ENCODE results near the gene SCRN2. TPM values are rescaled to one million over a fixed set of nuclear protein-coding genes. Genes with fewer than 3 reads are reported as not detected.

Gene SCRN2
- total and polyA plus RNA-seq, 2 of the 8 experiments (the other 6 are each of a cell fraction or from before 2014, with no cell fraction given) = 24.4 to 42.3 TPM

- POLR2A ChIA-PET (ENCODE audit: partially characterized antibody) = interaction anchor here (1.4 kb wide), 1 partner anchor 13 kb away, joined by 4 read pairs; the partner anchor contains the start of gene OSBPL7
These were observed 32.1 kb downstream of the SCRN2 start for GRCh38 chr17:47808830-47809480.

More at GRCh38 chr17:47808830-47809480, 32.1 kb downstream of the SCRN2 start:
- CTCF ChIA-PET (ENCODE audit: partially characterized antibody) = interaction anchor here (1.3 kb wide), 1 partner anchor 32 kb away, joined by 3 read pairs; the partner anchor contains the start of gene SCRN2
- Histone ChIP-seq H4K20me1 (replicated peaks in 1 of 2; ENCODE audit: control insufficient read depth in 1 of 2, insufficient read depth in 2 of 2, low read length in 2 of 2) (peaks cover 2 to 4% of the 10 kb centered on the region in 2 experiments), H2BK120ac (replicated peaks; ENCODE audit: low read depth, low read length) (no peak overlapping the region), H3K23ac (ENCODE audit: insufficient read length) (no peak overlapping the region), H3K56ac (replicated peaks; ENCODE audit: insufficient read length, low read depth, low read length) (no peak overlapping the region), H3K9me3 (ENCODE audit: insufficient read depth in 2 of 2, low read depth in 1 of 2, low read length in 1 of 2) (no peaks in the 10 kb centered on the region), H3K4me2 (ENCODE audit: insufficient read depth in 1 of 2, low read depth in 2 of 2, low read length in 2 of 2) (no peak overlapping the region), H3K9ac (replicated peaks in 1 of 4; ENCODE audit: extremely low read depth in 1 of 4, low read depth in 3 of 4, low read length in 3 of 4) (no peak overlapping the region), H2BK5ac (ENCODE audit: low read depth, low read length) (no peak overlapping the region), H2AFZ (ENCODE audit: low read length) (no peak overlapping the region), H4K5ac (ENCODE audit: insufficient read length, low read depth, low read length) (no peak overlapping the region), H3K23me2 (ENCODE audit: low read depth, low read length) (no peaks in the 10 kb centered on the region), H3K4me1 (replicated peaks in 1 of 4; ENCODE audit: control insufficient read depth in 3 of 4, insufficient read depth in 4 of 4, low read length in 3 of 4) (no peaks in the 10 kb centered on the region; a peak in 1 of 7 replicates), H3K14ac (ENCODE audit: insufficient read length) (no peak overlapping the region), H2BK12ac (ENCODE audit: low read depth, low read length) (no peak overlapping the region), H3K79me1 (ENCODE audit: low read depth, low read length) (no peaks in the 10 kb centered on the region; the same call in 1 of the 2 replicates), H3K4ac (replicated peaks; ENCODE audit: insufficient read length, low read depth, low read length) (no peak overlapping the region), H3K27me3 (replicated peaks in 1 of 4; ENCODE audit: control insufficient read depth in 3 of 4, extremely low read depth in 1 of 4, insufficient read depth in 3 of 4, low read length in 3 of 4) (no peaks in the 10 kb centered on the region), H3K27ac (ENCODE audit: low read depth, low read length) (no peak overlapping the region), H4K91ac (replicated peaks; ENCODE audit: insufficient read length, low read length) (no peak overlapping the region), H3K4me3 (ENCODE audit: extremely low read depth in 1 of 4, insufficient read depth in 2 of 4, low read depth in 3 of 4, low read length in 4 of 4) (no peak overlapping the region), H3K18ac (ENCODE audit: extremely low read depth, low read length) (no peak overlapping the region), H2BK20ac (ENCODE audit: low read length) (no peak overlapping the region), H3K79me2 (ENCODE audit: control insufficient read depth in 1 of 2, insufficient read depth in 2 of 2, low read length in 2 of 2) (no peaks in the 10 kb centered on the region), H2AK5ac (ENCODE audit: low read depth, low read length) (no peak overlapping the region), H2BK15ac (ENCODE audit: low read length) (no peak overlapping the region), H4K8ac (ENCODE audit: extremely low read depth, insufficient read depth, low read length) (no peak overlapping the region), H3K36me3 (ENCODE audit: control insufficient read depth in 2 of 4, insufficient read depth in 4 of 4, low read length in 3 of 4) (peaks cover 0 to 2% (median 0%) of the 10 kb centered on the region in 4 experiments; a peak in 1 of 8 replicates)
- no peak for TF ChIP-seq TEAD4 (IDR thresholded peaks at IDR 0.05; ENCODE audit: low read depth, low read length)
- no peak for TF ChIP-seq ZNF274 (IDR thresholded peaks at IDR 0.05; ENCODE audit: borderline replicate concordance, extremely low read depth, low read length)
- no peak for TF ChIP-seq SAP30 (IDR thresholded peaks at IDR 0.05; ENCODE audit: insufficient read depth, insufficient replicate concordance, low read length)
- TF ChIP-seq SRF (IDR thresholded peaks at IDR 0.05; ENCODE audit: low read depth, low read length) = no peak
- TF ChIP-seq HDAC2 (IDR thresholded peaks at IDR 0.05; ENCODE audit: borderline replicate concordance in 1 of 2, low read depth in 2 of 2, low read length in 2 of 2) = no peak
- no peak for TF ChIP-seq USF2 (IDR thresholded peaks at IDR 0.05; ENCODE audit: low read length)
- TF ChIP-seq CHD1 (IDR thresholded peaks at IDR 0.05; ENCODE audit: low read depth, low read length) = no peak
- no peak for TF ChIP-seq YY1 (IDR thresholded peaks at IDR 0.05; ENCODE audit: low read depth, low read length)
- no peak for TF ChIP-seq KDM4A (IDR thresholded peaks at IDR 0.05; ENCODE audit: low read depth, low read length, severe bottlenecking)
- TF ChIP-seq RNF2 (IDR thresholded peaks at IDR 0.05; ENCODE audit: borderline replicate concordance, low read depth, low read length, missing control alignments, poor library complexity, severe bottlenecking) = no peak
- no peak for TF ChIP-seq CREB1 (IDR thresholded peaks at IDR 0.05)
- 88% methylated on average over 22 of the region's 22 CpGs; no CpG with 5 or more reads in 1 of the 2 experiments for WGBS, 2 experiments (ENCODE audit: extremely low coverage in 1 of 2, insufficient coverage in 1 of 2, insufficient read length in 1 of 2, insufficient replicate concordance in 2 of 2, low coverage in 1 of 2, low lambda C conversion rate in 2 of 2, missing lambda C conversion rate in 1 of 2)
- no peak for DNase-seq (ENCODE audit: low read depth in 1 of 2, low spot score in 2 of 2)
- no peak for FAIRE-seq

Data from H1 (cell line).